Esophagus squamous epithelium (tissue), 5 donors: ENCODE measurements around the gene GPR68. TPM values are rescaled to one million over a fixed set of nuclear protein-coding genes. Genes with fewer than 3 reads are reported as not detected.
"Not testable (repeated sequence)": the region's sequence is repeated elsewhere in the genome, so short reads cannot be mapped to it uniquely, and the experiment has no call there.

ENCODE experiments used
- DNase-seq: peaks from one replicate; lab custom pipeline; 2025; lab: John Stamatoyannopoulos, UW
- H3K27ac ChIP-seq, 4 donors: fragments of 200-600 bp; sonication (generic); one replicate each; pipeline ENCODE4 v1.5.1; 2016 to 2019; ENCODE audit warnings: mild to moderate bottlenecking in 1 of 4
- H3K27me3 ChIP-seq, 4 donors: fragments of 200-600 bp; sonication (generic); 1 replicate in 3 of 4; 2 replicates in 1 of 4; pipeline versions ENCODE4 v1.5.1 to v1.6.0; 2017 to 2021; ENCODE audit warnings: antibody characterized with exemption in 1 of 4
- H3K36me3 ChIP-seq, 3 donors: fragments of 200-600 bp; sonication (generic); one replicate each; pipeline ENCODE4 v1.5.1; 2016 to 2019
- H3K4me1 ChIP-seq, 3 donors: fragments of 200-600 bp; sonication (generic); one replicate each; pipeline ENCODE4 v1.5.1; 2017 to 2019
- H3K4me3 ChIP-seq, 4 donors: fragments of 200-600 bp; sonication (generic); 1 replicate in 3 of 4; 2 replicates in 1 of 4; pipeline ENCODE4 v1.5.1; 2016 to 2019; ENCODE audit warnings: mild to moderate bottlenecking in 2 of 4, moderate library complexity in 1 of 4
- H3K9me3 ChIP-seq, 3 donors: fragments of 200-600 bp; sonication (generic); one replicate each; pipeline ENCODE4 v1.5.1; 2016 to 2019
- CTCF ChIP-seq, 6 experiments: fragments of 450-650 bp in 4 of 6; fragments of 200-600 bp in 2 of 6; sonication (generic) in 2 of 6; IDR thresholded peaks; one replicate each; pipeline ENCODE4 v1.5.1; 2016 to 2019; ENCODE audit warnings: antibody characterized with exemption in 6 of 6, mild to moderate bottlenecking in 4 of 6, moderate library complexity in 4 of 6
- POLR2A ChIP-seq, 4 donors: fragments of 450-650 bp; IDR thresholded peaks; one replicate each; pipeline ENCODE4 v1.6.1; 2017; ENCODE audit warnings: antibody characterized with exemption in 4 of 4, mild to moderate bottlenecking in 4 of 4, moderate library complexity in 3 of 4
- WGBS, 2 donors: methylation state at CpG; one replicate each; pipeline ENCODE4 v1.1.5; 2018; 5-methylcytosine and 5-hydroxymethylcytosine counted together
- intact Hi-C: fragments of 100-400 bp; cut with DNase I; formaldehyde crosslinking; loops from one replicate; pipeline ENCODE4 v1.15.0; 2022
- total RNA-seq, 4 donors: library from RNA; depleted of rRNA; stranded (reverse); fragments of >200 nt; gene quantifications; one replicate each; pipeline ENCODE4 v1.1.0, GENCODE V29; 2016
- donor health status: DM: yes; HTN: yes; CAD: no.

The GPR68 gene
- total RNA-seq, 4 donors from 2014 or later: 4.0 to 17.5 (median 10.2) TPM

- TF ChIP-seq POLR2A (IDR thresholded peaks at IDR 0.05) (no peak), CTCF (IDR thresholded peaks at IDR 0.05) (no peak)
- Histone ChIP-seq H3K4me1 (peaks cover 0 to 43% (median 22%) of the 10 kb centered on the region in 3 donors), H3K27ac (peak overlapping the region in 2 of 4 donors; percentile 45 to 65), H3K9me3 (no peaks in the 10 kb centered on the region), H3K36me3 (peaks cover 0 to 56% (median 0%) of the 10 kb centered on the region in 3 donors), H3K27me3 (no peaks in the 10 kb centered on the region), H3K4me3 (no peak overlapping the region)
- 100% methylated on average over 1 of the region's 1 CpG; no CpG with 5 or more reads in 1 of the 2 donors for WGBS, 2 donors
- no peak for DNase-seq
- intact Hi-C loops: no loop called here
Observed at GRCh38 chr14:91229005-91229382, 15.5 kb downstream of the GPR68 start.

GRCh38 chr14:91228112-91229004, 16.1 kb downstream of the GPR68 start:
- H3K27ac ChIP-seq: peak overlapping the region in 3 of 4 donors; percentile 33 to 63 (median 45)
- intact Hi-C loops: no loop called here
- no peaks in the 10 kb centered on the region for H3K27me3 ChIP-seq
- 53 to 65% methylated on average over 7 to 13 of the region's 14 CpGs for WGBS, 2 donors
- H3K4me1 ChIP-seq: peaks cover 0 to 45% (median 22%) of the 10 kb centered on the region in 3 donors
- H3K9me3 ChIP-seq: no peaks in the 10 kb centered on the region
- peaks cover 0 to 55% (median 0%) of the 10 kb centered on the region in 3 donors for H3K36me3 ChIP-seq
- no peak overlapping the region for H3K4me3 ChIP-seq
- DNase-seq: no peak
- no peak for TF ChIP-seq CTCF (IDR thresholded peaks at IDR 0.05)
- no peak for TF ChIP-seq POLR2A (IDR thresholded peaks at IDR 0.05)

GRCh38 chr14:91227183-91227628, 17.3 kb downstream of the GPR68 start:
- peaks cover 0 to 55% (median 0%) of the 10 kb centered on the region in 3 donors for H3K36me3 ChIP-seq
- TF ChIP-seq CTCF (IDR thresholded peaks at IDR 0.05) (no peak), POLR2A (IDR thresholded peaks at IDR 0.05) (no peak)
- intact Hi-C loops: no loop called here
- no peaks in the 10 kb centered on the region for H3K9me3 ChIP-seq
- peaks cover 0 to 41% (median 22%) of the 10 kb centered on the region in 3 donors for H3K4me1 ChIP-seq
- WGBS, 2 donors: 52 to 61% methylated on average over 7 of the region's 7 CpGs
- H3K4me3 ChIP-seq: no peak overlapping the region
- no peaks in the 10 kb centered on the region for H3K27me3 ChIP-seq
- DNase-seq: no peak
- peak overlapping the region in 1 of 4 donors; percentile 2 for H3K27ac ChIP-seq

GRCh38 chr14:91226360-91226759, 18.1 kb downstream of the GPR68 start:
- H3K27me3 ChIP-seq, H3K9me3 ChIP-seq, H3K4me3 ChIP-seq, DNase-seq, intact Hi-C loops, H3K27ac ChIP-seq: not testable (repeated sequence)
- peaks cover 0 to 57% (median 0%) of the 10 kb centered on the region in 3 donors for H3K36me3 ChIP-seq
- WGBS, 2 donors: 65 to 90% methylated on average over 4 of the region's 4 CpGs
- H3K4me1 ChIP-seq: peaks cover 0 to 41% (median 19%) of the 10 kb centered on the region in 3 donors

- peaks cover 4 to 47% (median 24%) of the 10 kb centered on the region in 3 donors for H3K4me1 ChIP-seq
- no peak overlapping the region for H3K4me3 ChIP-seq
- intact Hi-C loops: no loop called here
- WGBS, 2 donors: 90% methylated on average over 7 of the region's 7 CpGs
- H3K27me3 ChIP-seq: no peaks in the 10 kb centered on the region
- H3K9me3 ChIP-seq: no peaks in the 10 kb centered on the region
- DNase-seq: no peak
- TF ChIP-seq CTCF (IDR thresholded peaks at IDR 0.05) (no peak), POLR2A (IDR thresholded peaks at IDR 0.05) (no peak)
- peaks cover 0 to 50% (median 0%) of the 10 kb centered on the region in 3 donors for H3K36me3 ChIP-seq
- H3K27ac ChIP-seq: no peak overlapping the region
Observed at GRCh38 chr14:91225025-91225424, 19.5 kb downstream of the GPR68 start.
